Thyroid gland (tissue), 4 donors: Measurements from ENCODE around the gene STIM1.

Source experiments
- POLR2A ChIP-seq, 2 donors: fragments of 450-650 bp; IDR thresholded peaks; one replicate each; pipeline ENCODE4 v1.6.1; 2017; ENCODE audit warnings: antibody characterized with exemption in 2 of 2, mild to moderate bottlenecking in 2 of 2, moderate library complexity in 1 of 2
- TF ChIP-seq, protein P1 (sequence below), 6 experiments: fragments of 200-600 bp in 3 of 6; fragments of 450-650 bp in 3 of 6; sonication (generic) in 3 of 6; IDR thresholded peaks; one replicate each; pipeline ENCODE4 v1.5.1; 2016 to 2019; ENCODE audit warnings: antibody characterized with exemption in 6 of 6, mild to moderate bottlenecking in 2 of 6, inconsistent platforms in 1 of 6, moderate library complexity in 1 of 6

GRCh38 chr11:3892156-3892555 lies 36.7 kb downstream of the STIM1 start:
- TF ChIP-seq, protein P1, sequence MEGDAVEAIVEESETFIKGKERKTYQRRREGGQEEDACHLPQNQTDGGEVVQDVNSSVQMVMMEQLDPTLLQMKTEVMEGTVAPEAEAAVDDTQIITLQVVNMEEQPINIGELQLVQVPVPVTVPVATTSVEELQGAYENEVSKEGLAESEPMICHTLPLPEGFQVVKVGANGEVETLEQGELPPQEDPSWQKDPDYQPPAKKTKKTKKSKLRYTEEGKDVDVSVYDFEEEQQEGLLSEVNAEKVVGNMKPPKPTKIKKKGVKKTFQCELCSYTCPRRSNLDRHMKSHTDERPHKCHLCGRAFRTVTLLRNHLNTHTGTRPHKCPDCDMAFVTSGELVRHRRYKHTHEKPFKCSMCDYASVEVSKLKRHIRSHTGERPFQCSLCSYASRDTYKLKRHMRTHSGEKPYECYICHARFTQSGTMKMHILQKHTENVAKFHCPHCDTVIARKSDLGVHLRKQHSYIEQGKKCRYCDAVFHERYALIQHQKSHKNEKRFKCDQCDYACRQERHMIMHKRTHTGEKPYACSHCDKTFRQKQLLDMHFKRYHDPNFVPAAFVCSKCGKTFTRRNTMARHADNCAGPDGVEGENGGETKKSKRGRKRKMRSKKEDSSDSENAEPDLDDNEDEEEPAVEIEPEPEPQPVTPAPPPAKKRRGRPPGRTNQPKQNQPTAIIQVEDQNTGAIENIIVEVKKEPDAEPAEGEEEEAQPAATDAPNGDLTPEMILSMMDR (IDR thresholded peaks at IDR 0.05), result no peak
- no peak for TF ChIP-seq POLR2A (IDR thresholded peaks at IDR 0.05)
